ENCODE measurements around the gene PKD2L1.

DNA sequence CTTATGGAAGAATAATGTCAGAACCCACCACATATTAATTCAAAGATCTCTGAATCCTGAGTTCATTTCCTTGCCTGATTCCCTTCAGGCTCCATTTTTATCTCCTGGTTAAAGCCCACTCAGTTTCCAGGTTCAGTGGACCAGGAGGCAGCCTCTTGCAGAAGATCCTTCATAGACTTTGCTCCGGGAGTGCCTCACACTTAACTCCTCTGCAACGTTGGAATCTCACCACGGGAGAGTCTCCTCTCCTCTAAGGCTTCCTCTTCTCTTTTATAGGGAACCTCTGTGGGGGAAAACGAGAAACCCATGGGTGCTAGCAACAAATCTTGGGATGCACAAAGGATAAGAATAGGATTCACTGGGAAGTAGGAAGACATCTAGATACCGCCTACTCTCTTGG lies 41.8 kb downstream of the PKD2L1 start:
- TF ChIP-seq, protein P1, sequence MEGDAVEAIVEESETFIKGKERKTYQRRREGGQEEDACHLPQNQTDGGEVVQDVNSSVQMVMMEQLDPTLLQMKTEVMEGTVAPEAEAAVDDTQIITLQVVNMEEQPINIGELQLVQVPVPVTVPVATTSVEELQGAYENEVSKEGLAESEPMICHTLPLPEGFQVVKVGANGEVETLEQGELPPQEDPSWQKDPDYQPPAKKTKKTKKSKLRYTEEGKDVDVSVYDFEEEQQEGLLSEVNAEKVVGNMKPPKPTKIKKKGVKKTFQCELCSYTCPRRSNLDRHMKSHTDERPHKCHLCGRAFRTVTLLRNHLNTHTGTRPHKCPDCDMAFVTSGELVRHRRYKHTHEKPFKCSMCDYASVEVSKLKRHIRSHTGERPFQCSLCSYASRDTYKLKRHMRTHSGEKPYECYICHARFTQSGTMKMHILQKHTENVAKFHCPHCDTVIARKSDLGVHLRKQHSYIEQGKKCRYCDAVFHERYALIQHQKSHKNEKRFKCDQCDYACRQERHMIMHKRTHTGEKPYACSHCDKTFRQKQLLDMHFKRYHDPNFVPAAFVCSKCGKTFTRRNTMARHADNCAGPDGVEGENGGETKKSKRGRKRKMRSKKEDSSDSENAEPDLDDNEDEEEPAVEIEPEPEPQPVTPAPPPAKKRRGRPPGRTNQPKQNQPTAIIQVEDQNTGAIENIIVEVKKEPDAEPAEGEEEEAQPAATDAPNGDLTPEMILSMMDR (IDR thresholded peaks at IDR 0.05; ENCODE audit: insufficient read depth, low read depth, low read length): no peak
- no peak for TF ChIP-seq EZH2 (IDR thresholded peaks at IDR 0.05; ENCODE audit: insufficient read depth, low read length)

All from astrocyte (in vitro differentiated cells and primary cell).